HG02840 (cell line): ENCODE results near the gene TTL.
"Not testable (repeated sequence)": the region's sequence is repeated elsewhere in the genome, so short reads cannot be mapped to it uniquely, and the experiment has no call there.

Source experiments
- ATAC-seq: cut with Tn5 transposase; IDR thresholded peaks from one replicate; pipeline ENCODE4 v1.9.1; 2021; ENCODE audit warnings: mild to moderate bottlenecking, moderate library complexity, moderate number of reproducible peaks; ENCODE audit not compliant: unreplicated experiment, low FRiP score

TTL gene

GRCh38 chr2:112481528-112482233 lies at the start of gene TTL:
TTL (plus strand) TSS chr2:112482156; CDS start chr2:112482345, 189 bp downstream.
- peak; percentile 70 for ATAC-seq

GRCh38 chr2:112432390-112432734 lies 49.6 kb upstream of the TTL start:
- ATAC-seq = not testable (repeated sequence)

GRCh38 chr2:112432735-112433479 lies 49.0 kb upstream of the TTL start:
- ATAC-seq = peak; percentile 44

GRCh38 chr2:112433480-112433879 lies 48.5 kb upstream of the TTL start, which contains the start of gene RGPD8:
RGPD8 (minus strand) TSS chr2:112433645; CDS start chr2:112433453, 192 bp downstream.
- ATAC-seq = peak; percentile 92

- ATAC-seq = no peak
These were observed 47.8 kb upstream of the TTL start for GRCh38 chr2:112433932-112434730.

GRCh38 chr2:112434890-112435715 lies 46.9 kb upstream of the TTL start:
- ATAC-seq = not testable (repeated sequence)

- not testable (repeated sequence) for ATAC-seq
These were observed 46.1 kb upstream of the TTL start for GRCh38 chr2:112435716-112436431.

- not testable (repeated sequence) for ATAC-seq
These were observed 45.0 kb upstream of the TTL start for GRCh38 chr2:112436993-112437392.

- not testable (repeated sequence) for ATAC-seq
These were observed 44.5 kb upstream of the TTL start for GRCh38 chr2:112437405-112437831.

- not testable (repeated sequence) for ATAC-seq
These were observed 43.2 kb upstream of the TTL start for GRCh38 chr2:112438603-112439261.

GRCh38 chr2:112444256-112444655 lies 37.7 kb upstream of the TTL start:
- ATAC-seq = not testable (repeated sequence)

GRCh38 chr2:112449854-112450253 lies 32.1 kb upstream of the TTL start:
- ATAC-seq = no peak

GRCh38 chr2:112451317-112451716 lies 30.6 kb upstream of the TTL start:
- no peak for ATAC-seq

- ATAC-seq = no peak
These were observed 27.4 kb upstream of the TTL start for GRCh38 chr2:112454586-112454985.

GRCh38 chr2:112459372-112459771 lies 22.6 kb upstream of the TTL start:
- no peak for ATAC-seq

GRCh38 chr2:112462178-112462577 lies 19.8 kb upstream of the TTL start:
- no peak for ATAC-seq

GRCh38 chr2:112463256-112463655 lies 18.7 kb upstream of the TTL start:
- ATAC-seq = no peak

- no peak for ATAC-seq
These were observed 16.6 kb upstream of the TTL start for GRCh38 chr2:112465382-112465781.
